HEK293 (cell line): Measurements from ENCODE around the gene ASPSCR1.
A peak's percentile ranks its signal among the peaks of the same experiment; 100 is the strongest.

ENCODE experiments used
- CTCF ChIA-PET: fragments of 350-600 bp; formaldehyde crosslinking; extraction: SDS; loops from one replicate; lab custom pipeline; 2021; ENCODE audit warnings: antibody characterized with exemption; lab: Yijun Ruan, JAX
- POLR2A ChIA-PET: fragments of 300-600 bp; formaldehyde crosslinking; extraction: SDS; loops from one replicate; lab custom pipeline; 2020; ENCODE audit warnings: antibody characterized with exemption, inconsistent platforms; lab: Yijun Ruan, JAX
- H3K27ac ChIP-seq: fragments of 200-500 bp; sonication (Bioruptor generic); 2 replicates; pipeline ENCODE4 v1.5.1; 2014; ENCODE audit warnings: low read depth, low read length, control low read depth, inconsistent platforms; ENCODE audit errors: extremely low read depth
- H3K36me3 ChIP-seq, 2 experiments: fragments of 200-500 bp in 1 of 2; sonication (Bioruptor generic) in 1 of 2; 1 replicate in 1 of 2; 2 replicates in 1 of 2; pipeline ENCODE4 v1.5.1; 2014 to 2017; ENCODE audit warnings: inconsistent platforms in 2 of 2, low read length in 2 of 2; ENCODE audit not compliant: control insufficient read depth in 2 of 2, insufficient read depth in 1 of 2
- H3K4me1 ChIP-seq: fragments of 200-500 bp; sonication (Bioruptor generic); 2 replicates; pipeline ENCODE4 v1.5.1; 2014; ENCODE audit warnings: mild to moderate bottlenecking, low read length, inconsistent platforms; ENCODE audit not compliant: control insufficient read depth, insufficient read depth
- H3K4me3 ChIP-seq: 2 replicates; pipeline ENCODE4 v1.5.1; 2011; ENCODE audit warnings: low read depth, mild to moderate bottlenecking, control low read depth, low read length, moderate library complexity
- H3K9me3 ChIP-seq: fragments of 200-500 bp; sonication (Bioruptor generic); 2 replicates; pipeline ENCODE4 v1.5.1; 2014; ENCODE audit warnings: low read depth, low read length, inconsistent platforms; ENCODE audit not compliant: control insufficient read depth, insufficient read depth
- CTCF ChIP-seq: fragments of 450-650 bp; formaldehyde crosslinking; IDR thresholded peaks from 2 replicates; pipeline ENCODE4 v1.5.1; 2016; ENCODE audit warnings: missing biosample characterization, missing genetic modification characterization
- EGR2 ChIP-seq: fragments of 450-650 bp; formaldehyde crosslinking; IDR thresholded peaks from 2 replicates; pipeline ENCODE4 v1.5.1; 2016; ENCODE audit warnings: low read depth, missing biosample characterization, missing genetic modification characterization
- GLIS1 ChIP-seq: fragments of 450-650 bp; formaldehyde crosslinking; IDR thresholded peaks from 2 replicates; pipeline ENCODE4 v1.5.1; 2016; ENCODE audit warnings: missing biosample characterization, missing genetic modification characterization
- GLIS2 ChIP-seq: fragments of 450-650 bp; formaldehyde crosslinking; IDR thresholded peaks from 2 replicates; pipeline ENCODE4 v1.5.1; 2016; ENCODE audit warnings: missing biosample characterization, missing genetic modification characterization
- KLF9 ChIP-seq: fragments of 450-650 bp; formaldehyde crosslinking; IDR thresholded peaks from 2 replicates; pipeline ENCODE4 v1.5.1; 2016; ENCODE audit warnings: missing biosample characterization, missing genetic modification characterization, low read depth
- PRDM4 ChIP-seq: fragments of 450-650 bp; formaldehyde crosslinking; IDR thresholded peaks from 2 replicates; pipeline ENCODE4 v1.5.1; 2017; ENCODE audit warnings: missing biosample characterization, missing genetic modification characterization
- SP7 ChIP-seq: fragments of 450-650 bp; formaldehyde crosslinking; IDR thresholded peaks from 2 replicates; pipeline ENCODE4 v1.5.1; 2016; ENCODE audit warnings: missing biosample characterization, missing genetic modification characterization
- ZBTB17 ChIP-seq: fragments of 450-650 bp; formaldehyde crosslinking; IDR thresholded peaks from 2 replicates; pipeline ENCODE4 v1.5.1; 2016; ENCODE audit warnings: missing biosample characterization, missing genetic modification characterization
- ZEB2 ChIP-seq: fragments of 450-650 bp; formaldehyde crosslinking; IDR thresholded peaks from 2 replicates; pipeline ENCODE4 v1.5.1; 2016; ENCODE audit warnings: missing biosample characterization, missing genetic modification characterization
- ZFHX2 ChIP-seq: fragments of 450-650 bp; formaldehyde crosslinking; conservative IDR thresholded peaks from 2 replicates; pipeline ENCODE4 v1.5.1; 2016; ENCODE audit warnings: missing biosample characterization, missing genetic modification characterization
- ZIC2 ChIP-seq: fragments of 450-650 bp; formaldehyde crosslinking; IDR thresholded peaks from 2 replicates; pipeline ENCODE4 v1.5.1; 2016; ENCODE audit warnings: missing biosample characterization, missing genetic modification characterization
- ZNF146 ChIP-seq: fragments of 450-650 bp; formaldehyde crosslinking; IDR thresholded peaks from 2 replicates; pipeline ENCODE4 v1.5.1; 2016; ENCODE audit warnings: missing biosample characterization, missing genetic modification characterization
- ZNF223 ChIP-seq: fragments of 450-650 bp; formaldehyde crosslinking; IDR thresholded peaks from 2 replicates; pipeline ENCODE4 v1.5.1; 2016; ENCODE audit warnings: missing biosample characterization, missing genetic modification characterization
- ZNF23 ChIP-seq: fragments of 450-650 bp; formaldehyde crosslinking; IDR thresholded peaks from 2 replicates; pipeline ENCODE4 v1.5.1; 2016; ENCODE audit warnings: missing biosample characterization, missing genetic modification characterization, borderline replicate concordance
- ZNF311 ChIP-seq: fragments of 450-650 bp; formaldehyde crosslinking; IDR thresholded peaks from 2 replicates; pipeline ENCODE4 v1.5.1; 2017; ENCODE audit warnings: missing biosample characterization, missing genetic modification characterization, borderline replicate concordance
- ZNF335 ChIP-seq: fragments of 450-650 bp; formaldehyde crosslinking; conservative IDR thresholded peaks from 2 replicates; pipeline ENCODE4 v1.5.1; 2016; ENCODE audit warnings: missing biosample characterization, missing genetic modification characterization
- ZNF423 ChIP-seq: fragments of 450-650 bp; formaldehyde crosslinking; IDR thresholded peaks from 2 replicates; pipeline ENCODE4 v1.5.1; 2016; ENCODE audit warnings: missing biosample characterization, missing genetic modification characterization
- ZNF521 ChIP-seq: fragments of 450-650 bp; formaldehyde crosslinking; IDR thresholded peaks from 2 replicates; pipeline ENCODE4 v1.5.1; 2017; ENCODE audit warnings: missing biosample characterization, mild to moderate bottlenecking, missing genetic modification characterization
- ZNF561 ChIP-seq: fragments of 450-650 bp; IDR thresholded peaks from 2 replicates; pipeline ENCODE4 v1.5.1; 2018; ENCODE audit warnings: missing biosample characterization, missing genetic modification characterization, borderline replicate concordance
- ZNF645 ChIP-seq: fragments of 450-650 bp; formaldehyde crosslinking; IDR thresholded peaks from 2 replicates; pipeline ENCODE4; 2016; ENCODE audit warnings: missing biosample characterization, missing genetic modification characterization
- ZNF654 ChIP-seq: fragments of 450-650 bp; formaldehyde crosslinking; IDR thresholded peaks from 2 replicates; pipeline ENCODE4 v1.5.1; 2016; ENCODE audit warnings: low read depth, missing biosample characterization, missing genetic modification characterization
- ZNF660 ChIP-seq: fragments of 450-650 bp; IDR thresholded peaks from 2 replicates; pipeline ENCODE4 v1.5.1; 2018; ENCODE audit warnings: missing biosample characterization, mild to moderate bottlenecking, missing genetic modification characterization
- ZNF677 ChIP-seq: fragments of 450-650 bp; IDR thresholded peaks from 2 replicates; pipeline ENCODE4 v1.5.0; 2018; ENCODE audit warnings: missing biosample characterization, mild to moderate bottlenecking, missing genetic modification characterization, moderate library complexity
- ZNF704 ChIP-seq: fragments of 450-650 bp; formaldehyde crosslinking; IDR thresholded peaks from 2 replicates; pipeline ENCODE4 v1.5.1; 2016; ENCODE audit warnings: missing biosample characterization, missing genetic modification characterization

Gene ASPSCR1

GRCh38 chr17:81940538-81941483, 36.6 kb upstream of the ASPSCR1 start (continued):
- TF ChIP-seq GLIS1 (no peak), ZNF311 (tag by site-specific recombination) (no peak), GLIS2 (no peak), KLF9 (tag by site-specific recombination) (no peak), ZNF23 (tag by site-specific recombination) (no peak), ZNF561 (tag by site-specific recombination) (no peak)

GRCh38 chr17:81941484-81942166, 35.8 kb upstream of the ASPSCR1 start:
- Histone ChIP-seq H3K27ac (no peak overlapping the region), H3K4me3 (no peak overlapping the region), H3K36me3 (no peaks in the 10 kb centered on the region), H3K4me1 (peaks cover 2% of the 10 kb centered on the region; the same call in 1 of the 2 replicates), H3K9me3 (no peaks in the 10 kb centered on the region)
- ChIA-PET CTCF (interaction anchor here (0.6 to 2.0 kb wide), 2 partner anchors 18 to 164 kb away, joined by 3 to 7 read pairs; no protein-coding TSS in a partner anchor), POLR2A (no interaction called here)
- TF ChIP-seq ZFHX2: peak; percentile 74
- TF ChIP-seq ZNF660 (tag by site-specific recombination): peak; percentile 25; the same call in 1 of the 2 replicates
- TF ChIP-seq ZNF645 (tag by site-specific recombination): no peak
- TF ChIP-seq GLIS2: peak; percentile 40; the same call in 1 of the 2 replicates
- TF ChIP-seq CTCF: 0 out of 2 replicates have a peak, but pooled peaks have one; percentile 12
- no peak for TF ChIP-seq ZNF423 (tag by site-specific recombination)
- no peak for TF ChIP-seq ZNF146 (tag by site-specific recombination)
- TF ChIP-seq ZNF561 (tag by site-specific recombination): 0 out of 2 replicates have a peak, but pooled peaks have one; percentile 26
- no peak for TF ChIP-seq ZNF677 (tag by site-specific recombination)
- TF ChIP-seq ZEB2 (tag by site-specific recombination): 0 out of 2 replicates have a peak, but pooled peaks have one; percentile 15
- 0 out of 2 replicates have a peak, but pooled peaks have one; percentile 39 for TF ChIP-seq SP7 (tag by site-specific recombination)
- peak; percentile 74 for TF ChIP-seq ZNF335 (tag by site-specific recombination)
- TF ChIP-seq ZBTB17 (tag by site-specific recombination): no peak
- no peak for TF ChIP-seq ZNF521 (tag by site-specific recombination)
- no peak for TF ChIP-seq ZNF654
- TF ChIP-seq ZNF704: no peak
- TF ChIP-seq ZNF223 (tag by site-specific recombination): 0 out of 2 replicates have a peak, but pooled peaks have one; percentile 25
- TF ChIP-seq EGR2 (tag by site-specific recombination): 0 out of 2 replicates have a peak, but pooled peaks have one; percentile 17
- TF ChIP-seq PRDM4 (tag by site-specific recombination): no peak
- TF ChIP-seq ZIC2 (tag by site-specific recombination): peak; percentile 77; the same call in 1 of the 2 replicates
